Keratinocyte (primary cell): Measurements from ENCODE around the gene WDR11. TPM values are rescaled to one million over a fixed set of nuclear protein-coding genes. Genes with fewer than 3 reads are reported as not detected.

Experiments used
- DNase-seq: peaks from one replicate; pipeline ENCODE4 v3.0.0-alpha.2; 2011; ENCODE audit warnings: low read depth, missing footprints, low spot score
- FAIRE-seq: peaks from 2 replicates; lab custom pipeline; 2011; peaks lifted over from hg19 to GRCh38; lab: Jason Lieb, UNC
- H2AFZ ChIP-seq: 2 replicates; pipeline ENCODE4 v1.6.0; 2012; ENCODE audit warnings: low read length, control low read depth, inconsistent platforms; ENCODE audit not compliant: control insufficient read depth
- H3K27ac ChIP-seq: 2 replicates; pipeline ENCODE4 v1.5.1; 2011; ENCODE audit warnings: low read length; ENCODE audit not compliant: control insufficient read depth, insufficient read depth
- H3K27me3 ChIP-seq: 3 replicates; pipeline ENCODE4 v1.6.0; 2011; ENCODE audit warnings: low read length; ENCODE audit not compliant: control insufficient read depth, insufficient read depth; ENCODE audit errors: extremely low read depth
- H3K36me3 ChIP-seq, 2 experiments: 2 replicates in 1 of 2; 3 replicates in 1 of 2; pipeline ENCODE4 v1.5.1; 2011; ENCODE audit warnings: low read length in 2 of 2, mild to moderate bottlenecking in 1 of 2; ENCODE audit not compliant: control insufficient read depth in 2 of 2, insufficient read depth in 2 of 2; ENCODE audit errors: extremely low read depth in 1 of 2
- H3K4me1 ChIP-seq: 3 replicates; pipeline ENCODE4 v1.5.1; 2011; ENCODE audit warnings: low read length; ENCODE audit not compliant: control insufficient read depth, insufficient read depth; ENCODE audit errors: extremely low read depth
- H3K4me2 ChIP-seq: 3 replicates; pipeline ENCODE4 v1.6.0; 2011; ENCODE audit warnings: low read depth, low read length; ENCODE audit not compliant: control insufficient read depth, insufficient read depth; ENCODE audit errors: extremely low read depth
- H3K4me3 ChIP-seq, 3 experiments: fragments of 200-600 bp in 1 of 3; sonication (generic) in 1 of 3; 2 replicates in 2 of 3; 3 replicates in 1 of 3; pipeline ENCODE4 v1.5.1; 2011 to 2016; ENCODE audit warnings: low read length in 3 of 3, mild to moderate bottlenecking in 3 of 3, control low read depth in 2 of 3, inconsistent platforms in 1 of 3, low read depth in 1 of 3, mixed read lengths in 1 of 3, mixed run types in 1 of 3, moderate library complexity in 1 of 3; ENCODE audit not compliant: control insufficient read depth in 2 of 3, insufficient read depth in 2 of 3; ENCODE audit errors: extremely low read depth in 1 of 3
- H3K79me2 ChIP-seq: 2 replicates; pipeline ENCODE4 v1.6.0; 2012; ENCODE audit warnings: low read length; ENCODE audit not compliant: control insufficient read depth, insufficient read depth
- H3K9ac ChIP-seq: 3 replicates; pipeline ENCODE4 v1.6.0; 2011; ENCODE audit warnings: low read length; ENCODE audit not compliant: control insufficient read depth, insufficient read depth; ENCODE audit errors: extremely low read depth
- H3K9me1 ChIP-seq: 3 replicates; pipeline ENCODE4 v1.6.0; 2011; ENCODE audit warnings: low read length; ENCODE audit not compliant: control insufficient read depth, insufficient read depth; ENCODE audit errors: extremely low read depth
- H3K9me3 ChIP-seq: 2 replicates; pipeline ENCODE4 v1.5.1; 2012; ENCODE audit warnings: low read depth, low read length; ENCODE audit not compliant: control insufficient read depth
- H4K20me1 ChIP-seq: 3 replicates; pipeline ENCODE4 v1.6.0; 2011; ENCODE audit warnings: low read length; ENCODE audit not compliant: control insufficient read depth, insufficient read depth; ENCODE audit errors: extremely low read depth
- EZH2 ChIP-seq: IDR thresholded peaks from one replicate; pipeline ENCODE4 v1.6.1; 2012; ENCODE audit warnings: inconsistent platforms, mild to moderate bottlenecking, low read length, moderate library complexity
- dilution Hi-C: fragments of 300-500 bp; cut with MboI; formaldehyde crosslinking; loops from one replicate; pipeline ENCODE4 v1.7.0; 2020; ENCODE audit warnings: low sequenced_read_pairs; ENCODE audit not compliant: extremely low pct_ligation_motif_present
- polyA plus RNA-seq, 5 experiments: library from polyadenylated mRNA; depleted of rRNA in 3 of 5; stranded (reverse) in 3 of 5; stranded (forward) in 1 of 5; unstranded in 1 of 5; fragments of >200 nt; gene quantifications; 1 replicate in 1 of 5; 2 replicates in 3 of 5; 3 replicates in 1 of 5; pipeline versions ENCODE4 v1.2.1 to v1.2.3, GENCODE V29; 2011 to 2012; ENCODE audit warnings: missing spikeins in 2 of 5, low read depth in 1 of 5, low replicate concordance in 1 of 5
- TF ChIP-seq, protein P1 (sequence below), 3 experiments: IDR thresholded peaks in 1 of 3; conservative IDR thresholded peaks in 1 of 3; optimal IDR thresholded peaks in 1 of 3; 2 replicates in 2 of 3; 3 replicates in 1 of 3; pipeline versions ENCODE3 to v1.5.1; 2011; ENCODE audit warnings: low read length in 3 of 3, mild to moderate bottlenecking in 3 of 3, moderate library complexity in 2 of 3, control low read depth in 1 of 3, inconsistent platforms in 1 of 3; ENCODE audit not compliant: insufficient read depth in 2 of 3; ENCODE audit errors: extremely low read depth in 1 of 3

Gene WDR11
- polyA plus RNA-seq, 1 donor (not counting 4 experiments of a cell fraction or from before 2014, with no cell fraction given): 79.2 TPM

DNA sequence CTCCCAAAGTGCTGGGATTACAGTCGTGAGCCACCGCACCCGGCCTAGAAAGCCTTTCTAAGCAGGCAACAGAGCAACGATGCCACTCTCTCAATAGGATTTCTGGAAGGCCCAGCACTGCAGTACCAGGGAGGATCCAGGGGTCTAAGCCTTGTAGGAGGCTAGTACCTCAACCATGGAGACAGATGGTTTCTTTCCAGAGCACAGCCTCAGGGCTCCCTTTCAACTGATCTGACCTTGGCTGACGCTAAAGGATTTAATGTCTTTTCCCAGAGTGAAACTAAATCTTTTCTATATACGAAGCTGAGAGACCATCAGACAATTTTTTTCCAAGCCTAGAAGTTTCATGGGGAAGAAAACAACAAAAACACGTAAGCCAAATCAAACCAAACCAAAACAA lies 78.0 kb downstream of the WDR11 start:
- no peak for DNase-seq
- dilution Hi-C loops: no loop called here
- Histone ChIP-seq H3K27me3 (peaks cover 20% of the 10 kb centered on the region), H3K9me1 (no peaks in the 10 kb centered on the region), H3K9me3 (no peaks in the 10 kb centered on the region), H3K4me3 (no peak overlapping the region), H4K20me1 (no peaks in the 10 kb centered on the region), H3K79me2 (no peaks in the 10 kb centered on the region), H3K36me3 (no peaks in the 10 kb centered on the region), H3K27ac (no peak overlapping the region), H3K4me2 (no peak overlapping the region), H3K9ac (no peak overlapping the region), H3K4me1 (no peaks in the 10 kb centered on the region), H2AFZ (no peak overlapping the region)
- FAIRE-seq: no peak
- TF ChIP-seq EZH2: no peak
- TF ChIP-seq, protein P1, sequence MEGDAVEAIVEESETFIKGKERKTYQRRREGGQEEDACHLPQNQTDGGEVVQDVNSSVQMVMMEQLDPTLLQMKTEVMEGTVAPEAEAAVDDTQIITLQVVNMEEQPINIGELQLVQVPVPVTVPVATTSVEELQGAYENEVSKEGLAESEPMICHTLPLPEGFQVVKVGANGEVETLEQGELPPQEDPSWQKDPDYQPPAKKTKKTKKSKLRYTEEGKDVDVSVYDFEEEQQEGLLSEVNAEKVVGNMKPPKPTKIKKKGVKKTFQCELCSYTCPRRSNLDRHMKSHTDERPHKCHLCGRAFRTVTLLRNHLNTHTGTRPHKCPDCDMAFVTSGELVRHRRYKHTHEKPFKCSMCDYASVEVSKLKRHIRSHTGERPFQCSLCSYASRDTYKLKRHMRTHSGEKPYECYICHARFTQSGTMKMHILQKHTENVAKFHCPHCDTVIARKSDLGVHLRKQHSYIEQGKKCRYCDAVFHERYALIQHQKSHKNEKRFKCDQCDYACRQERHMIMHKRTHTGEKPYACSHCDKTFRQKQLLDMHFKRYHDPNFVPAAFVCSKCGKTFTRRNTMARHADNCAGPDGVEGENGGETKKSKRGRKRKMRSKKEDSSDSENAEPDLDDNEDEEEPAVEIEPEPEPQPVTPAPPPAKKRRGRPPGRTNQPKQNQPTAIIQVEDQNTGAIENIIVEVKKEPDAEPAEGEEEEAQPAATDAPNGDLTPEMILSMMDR (optimal IDR thresholded peaks at IDR 0.05 in 1 of 3, IDR thresholded peaks at IDR 0.05 in 1 of 3, conservative IDR thresholded peaks at IDR 0.05 in 1 of 3; ENCODE audit: extremely low read depth in 1 of 3, insufficient read depth in 2 of 3, low read length in 3 of 3): no peak

DNA sequence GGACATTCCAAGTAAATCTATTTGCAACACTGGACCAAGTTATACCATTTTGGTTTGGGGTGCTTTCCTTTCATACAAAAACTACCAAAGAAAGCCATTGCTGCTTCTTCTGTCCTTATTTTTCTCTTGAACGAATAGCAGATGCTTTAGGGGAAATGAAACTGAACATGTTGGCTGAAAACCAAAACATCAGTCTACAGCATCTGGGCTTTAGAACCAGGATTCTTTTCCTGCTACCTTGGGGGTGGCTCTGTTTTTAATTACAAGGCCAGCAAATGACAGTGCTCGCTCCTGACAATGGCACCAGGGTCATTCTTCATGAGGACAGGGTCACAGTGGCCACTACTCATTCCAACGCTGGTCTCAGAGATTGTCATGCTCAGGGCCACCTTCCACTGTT lies 80.3 kb downstream of the WDR11 start:
- Histone ChIP-seq H3K27me3 (peaks cover 12% of the 10 kb centered on the region), H3K4me2 (no peak overlapping the region), H3K4me3 (no peak overlapping the region), H3K9me3 (no peaks in the 10 kb centered on the region), H3K9me1 (no peaks in the 10 kb centered on the region), H3K36me3 (no peaks in the 10 kb centered on the region), H3K9ac (no peak overlapping the region), H3K79me2 (no peaks in the 10 kb centered on the region), H3K27ac (no peak overlapping the region), H4K20me1 (no peaks in the 10 kb centered on the region), H2AFZ (no peak overlapping the region), H3K4me1 (no peaks in the 10 kb centered on the region)
- DNase-seq (no peak), FAIRE-seq (no peak)
- no peak for TF ChIP-seq EZH2
- TF ChIP-seq, protein P1 (optimal IDR thresholded peaks at IDR 0.05 in 1 of 3, IDR thresholded peaks at IDR 0.05 in 1 of 3, conservative IDR thresholded peaks at IDR 0.05 in 1 of 3; ENCODE audit: extremely low read depth in 1 of 3, insufficient read depth in 2 of 3, low read length in 3 of 3): no peak
- dilution Hi-C loops: no loop called here
